LNCAP (cell line): ENCODE data around the gene DAZAP2.

Experiments
- CTCF ChIP-seq: fragments of 450-650 bp; IDR thresholded peaks from 2 replicates; pipeline ENCODE4 v1.5.1; 2017; ENCODE audit warnings: mild to moderate bottlenecking

DAZAP2 gene, protein sequence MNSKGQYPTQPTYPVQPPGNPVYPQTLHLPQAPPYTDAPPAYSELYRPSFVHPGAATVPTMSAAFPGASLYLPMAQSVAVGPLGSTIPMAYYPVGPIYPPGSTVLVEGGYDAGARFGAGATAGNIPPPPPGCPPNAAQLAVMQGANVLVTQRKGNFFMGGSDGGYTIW

GRCh38 chr12:51238510-51239334 lies at the start of gene DAZAP2:
DAZAP2 (plus strand) TSS chr12:51238826; CDS start chr12:51238908, 82 bp downstream.
- TF ChIP-seq CTCF, result peak; percentile 9; the same call in 1 of the 2 replicates

DNA sequence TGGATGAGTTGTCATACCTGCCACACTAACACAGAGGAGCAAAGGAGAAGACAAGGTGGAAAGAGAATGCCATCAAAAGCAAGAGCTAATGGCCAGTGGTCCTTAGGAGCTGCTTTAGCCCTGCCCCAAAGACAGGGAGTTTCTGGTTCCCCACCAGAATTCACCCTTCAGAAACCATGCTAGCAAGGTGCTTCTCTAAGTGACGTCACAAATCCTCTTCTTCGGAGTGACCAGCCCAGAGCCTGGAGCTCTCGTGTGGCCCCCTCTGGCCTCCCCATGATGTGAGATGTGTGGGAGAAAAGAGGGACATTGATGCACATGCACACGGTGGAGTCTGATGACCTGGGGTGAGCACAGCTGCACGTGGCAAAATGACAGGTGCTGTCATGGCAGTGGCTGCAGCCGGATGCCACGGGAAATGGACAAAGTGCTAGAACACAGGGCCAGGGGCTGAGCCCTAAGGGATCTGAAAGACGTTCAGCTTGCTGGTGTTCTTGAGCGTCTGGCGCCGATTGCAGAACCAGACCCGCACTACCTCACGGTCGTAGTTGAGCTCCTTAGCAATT lies 48.8 kb upstream of the DAZAP2 start:
- no peak for TF ChIP-seq CTCF

DNA sequence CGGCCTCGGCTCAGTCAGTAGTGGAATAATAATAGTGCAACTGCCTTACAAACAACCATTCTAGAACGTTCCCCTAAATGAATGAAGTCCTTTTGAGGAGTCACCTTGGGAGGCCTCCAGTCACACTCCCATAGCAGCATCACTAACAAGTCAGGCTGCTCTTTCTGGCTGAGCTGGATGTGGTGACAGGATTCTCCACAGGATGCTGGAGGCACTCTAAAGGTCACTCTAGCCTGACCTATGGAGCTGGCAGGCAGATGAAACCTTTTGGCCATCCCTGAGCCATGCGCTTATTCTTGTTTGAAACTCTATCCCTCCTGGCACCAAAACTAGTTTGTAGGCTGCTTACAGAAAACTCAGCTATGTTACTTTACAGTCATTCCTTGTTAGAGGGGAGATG lies 47.8 kb upstream of the DAZAP2 start:
- no peak for TF ChIP-seq CTCF

DNA sequence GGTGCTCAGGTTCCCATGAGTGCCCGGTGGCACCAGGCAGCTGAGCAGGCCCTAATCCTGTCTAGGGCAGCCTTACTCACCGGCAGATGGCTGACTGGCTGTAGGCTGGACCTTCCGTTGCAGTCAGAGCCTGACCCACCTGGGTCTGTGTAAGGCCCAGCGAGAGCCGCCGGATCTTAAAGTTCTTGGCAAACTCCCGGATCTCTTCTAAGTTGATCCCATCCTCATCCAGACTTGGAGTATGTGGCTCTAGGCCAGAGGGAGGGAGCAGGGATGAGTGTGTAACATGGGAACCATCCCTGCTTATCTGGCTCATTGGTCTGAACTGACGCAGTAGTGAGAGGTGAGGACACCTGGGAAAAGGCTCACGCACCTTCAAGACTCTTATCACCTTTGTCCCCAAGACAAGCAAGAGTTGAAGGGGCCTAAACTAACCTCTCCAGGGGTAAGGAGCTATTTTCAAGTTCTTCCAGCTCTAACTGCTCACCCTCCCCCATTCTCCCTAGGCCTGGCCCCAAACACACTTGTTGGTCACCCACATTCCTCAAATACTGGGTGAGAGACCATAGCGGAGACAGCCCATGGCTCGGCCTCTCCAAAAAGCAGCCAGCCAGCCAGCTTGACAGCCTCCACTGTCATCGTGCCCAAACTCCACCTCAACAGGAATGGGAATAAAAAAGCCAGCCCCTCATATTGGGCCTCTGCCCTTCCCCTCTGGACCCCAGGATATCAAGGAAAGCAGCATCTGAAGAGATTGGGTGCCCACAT lies 46.9 kb upstream of the DAZAP2 start:
- no peak for TF ChIP-seq CTCF

DNA sequence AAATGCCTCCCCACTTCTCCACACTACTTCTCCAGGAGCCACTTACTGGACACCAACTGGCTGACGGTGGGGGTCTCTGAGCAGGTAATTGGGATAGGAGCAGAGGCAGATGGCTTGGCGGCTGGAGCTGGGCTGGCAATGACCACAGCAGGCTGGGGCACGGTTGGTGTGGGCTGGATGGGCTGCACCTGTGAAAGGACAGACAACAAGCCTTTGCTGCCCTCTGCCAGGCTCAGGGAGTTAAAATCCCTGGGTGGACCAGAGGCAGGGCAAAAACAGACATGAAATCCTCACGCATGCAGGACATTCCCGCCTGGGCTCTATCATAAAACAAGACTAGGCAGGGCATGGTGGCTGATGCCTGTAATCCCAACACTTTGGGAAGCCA lies 46.3 kb upstream of the DAZAP2 start:
- no peak for TF ChIP-seq CTCF

- no peak for TF ChIP-seq CTCF
These were observed 42.8 kb upstream of the DAZAP2 start for GRCh38 chr12:51195841-51196240.

DNA sequence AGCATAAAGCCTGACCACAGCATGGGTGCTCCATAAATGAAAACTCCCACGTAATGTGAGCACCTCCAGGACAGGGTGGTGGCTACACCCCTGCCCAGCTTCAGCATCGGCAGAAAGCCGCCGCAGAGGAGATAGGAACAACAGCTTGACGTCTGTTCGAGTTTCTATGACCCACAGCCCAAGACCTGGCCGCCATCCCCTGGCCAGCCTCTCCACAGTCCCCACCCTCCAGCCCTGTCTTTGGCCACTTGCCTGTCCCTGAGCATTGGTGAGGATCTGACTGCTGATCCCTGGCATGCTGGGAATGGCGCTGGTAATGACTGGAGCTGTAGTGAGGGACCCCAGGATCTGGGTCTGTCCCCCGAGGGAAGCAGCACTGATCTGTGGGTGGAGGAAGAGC lies 42.1 kb upstream of the DAZAP2 start:
- TF ChIP-seq CTCF, result no peak
